ENCODE data around the gene PDYN.

Gene PDYN

DNA sequence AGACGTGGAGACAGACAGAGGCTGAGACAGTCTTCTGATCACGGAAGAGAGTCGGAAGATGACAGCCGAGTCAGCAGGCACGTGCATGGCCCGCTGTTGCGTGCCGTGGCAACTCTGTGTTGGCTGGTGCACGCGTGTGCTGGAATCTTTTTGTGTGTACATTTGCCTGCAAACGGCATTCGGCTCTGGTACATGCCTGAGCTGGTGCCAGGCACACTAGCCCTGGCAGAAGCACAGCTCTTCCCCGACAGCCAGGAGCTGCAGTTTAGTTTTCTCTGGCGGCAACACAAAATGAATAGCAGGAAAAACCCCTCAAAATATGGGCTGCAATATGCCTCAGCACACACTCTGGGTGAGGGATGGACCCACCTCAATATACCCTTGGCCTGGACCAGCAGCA, 769 bp upstream of the PDYN start:
- TF ChIP-seq ZFX (IDR thresholded peaks at IDR 0.05) = no peak
- TF ChIP-seq, protein P1, sequence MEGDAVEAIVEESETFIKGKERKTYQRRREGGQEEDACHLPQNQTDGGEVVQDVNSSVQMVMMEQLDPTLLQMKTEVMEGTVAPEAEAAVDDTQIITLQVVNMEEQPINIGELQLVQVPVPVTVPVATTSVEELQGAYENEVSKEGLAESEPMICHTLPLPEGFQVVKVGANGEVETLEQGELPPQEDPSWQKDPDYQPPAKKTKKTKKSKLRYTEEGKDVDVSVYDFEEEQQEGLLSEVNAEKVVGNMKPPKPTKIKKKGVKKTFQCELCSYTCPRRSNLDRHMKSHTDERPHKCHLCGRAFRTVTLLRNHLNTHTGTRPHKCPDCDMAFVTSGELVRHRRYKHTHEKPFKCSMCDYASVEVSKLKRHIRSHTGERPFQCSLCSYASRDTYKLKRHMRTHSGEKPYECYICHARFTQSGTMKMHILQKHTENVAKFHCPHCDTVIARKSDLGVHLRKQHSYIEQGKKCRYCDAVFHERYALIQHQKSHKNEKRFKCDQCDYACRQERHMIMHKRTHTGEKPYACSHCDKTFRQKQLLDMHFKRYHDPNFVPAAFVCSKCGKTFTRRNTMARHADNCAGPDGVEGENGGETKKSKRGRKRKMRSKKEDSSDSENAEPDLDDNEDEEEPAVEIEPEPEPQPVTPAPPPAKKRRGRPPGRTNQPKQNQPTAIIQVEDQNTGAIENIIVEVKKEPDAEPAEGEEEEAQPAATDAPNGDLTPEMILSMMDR (conservative IDR thresholded peaks at IDR 0.05) = no peak

DNA sequence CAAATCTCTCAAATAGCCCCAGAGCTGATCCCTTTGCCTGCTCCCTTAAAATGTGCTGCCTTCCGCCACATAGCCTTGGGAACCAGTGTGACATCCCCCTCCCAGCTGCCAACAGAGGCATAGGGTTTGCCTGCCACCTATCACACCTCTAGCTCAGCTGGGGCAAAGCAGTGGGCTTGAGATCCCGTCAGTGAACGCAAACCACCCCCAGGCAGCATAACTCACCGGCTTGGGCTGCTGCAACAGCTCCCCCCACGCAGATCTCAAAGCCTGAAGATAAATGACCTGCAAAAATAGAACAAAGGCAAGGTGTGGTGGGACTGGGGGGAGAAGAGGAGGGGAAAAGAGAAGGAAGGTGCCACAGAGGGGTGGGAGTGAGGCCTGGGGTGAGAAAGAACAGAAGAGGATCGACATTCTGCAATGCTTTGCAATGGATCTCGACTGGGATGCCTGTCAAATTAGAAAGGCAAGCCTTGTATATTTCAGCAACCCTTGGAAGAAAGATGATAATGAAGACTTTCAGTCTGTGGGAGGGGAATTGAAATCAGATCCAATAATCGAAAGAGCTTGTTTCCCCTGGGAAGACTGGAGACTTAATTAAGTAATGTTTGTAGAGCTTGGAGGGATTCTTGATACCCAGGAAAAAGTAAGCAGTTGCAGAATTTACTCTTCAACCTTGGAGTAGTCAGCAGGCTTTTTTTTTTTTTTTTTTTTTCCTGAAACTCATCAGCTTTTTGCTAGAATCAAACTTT, 1.3 kb downstream of the PDYN start:
- TF ChIP-seq ZFX (IDR thresholded peaks at IDR 0.05) = no peak
- TF ChIP-seq, protein P1 (conservative IDR thresholded peaks at IDR 0.05) = no peak
- H3K27ac ChIP-seq = no peak overlapping the region

More for the DNA sequence above, 769 bp upstream of the PDYN start:
- no peak overlapping the region for H3K27ac ChIP-seq

DNA sequence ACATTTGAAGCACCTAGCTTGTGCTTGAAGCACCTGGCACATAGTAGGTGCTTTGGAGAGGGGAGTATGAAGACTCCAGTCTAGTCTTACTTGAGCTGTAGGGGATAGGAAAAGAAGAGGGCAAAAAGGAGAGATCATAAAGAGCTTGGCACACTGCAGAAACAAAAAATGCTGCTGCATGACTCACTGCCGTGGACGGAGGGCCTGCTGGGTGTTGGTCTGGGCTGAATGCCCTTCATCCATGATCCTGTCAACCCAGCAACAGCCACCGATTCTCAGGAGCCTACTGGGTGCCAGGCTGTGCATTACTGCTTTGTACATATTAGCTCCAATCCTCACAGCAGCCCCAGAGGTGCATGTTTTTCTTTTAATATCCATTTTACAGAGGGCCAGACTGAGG, 6.0 kb downstream of the PDYN start:
- no peak for TF ChIP-seq ZFX (IDR thresholded peaks at IDR 0.05)
- TF ChIP-seq, protein P1 (conservative IDR thresholded peaks at IDR 0.05) = no peak
- no peak overlapping the region for H3K27ac ChIP-seq

DNA sequence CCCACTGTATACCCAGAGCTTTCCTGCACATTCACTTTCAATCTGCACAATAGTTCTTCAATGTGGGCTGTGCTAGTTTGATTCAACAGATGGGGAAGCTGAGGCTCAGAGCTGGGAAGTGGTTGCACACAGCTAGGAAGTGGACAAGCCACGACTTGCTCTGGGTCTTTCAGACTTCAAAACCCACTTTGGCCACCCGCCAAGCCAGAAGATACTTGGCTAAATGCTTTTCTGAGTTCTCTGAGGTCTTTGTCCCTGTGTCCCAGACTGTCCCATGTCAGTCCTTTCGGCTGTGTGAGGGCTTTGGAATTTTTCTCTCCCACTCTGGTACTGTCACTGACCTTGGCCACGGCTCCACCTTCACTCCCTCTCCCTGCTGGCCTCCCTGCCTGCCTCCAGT, 10.6 kb downstream of the PDYN start:
- H3K27ac ChIP-seq = no peak overlapping the region
- TF ChIP-seq, protein P1 (conservative IDR thresholded peaks at IDR 0.05) = no peak

DNA sequence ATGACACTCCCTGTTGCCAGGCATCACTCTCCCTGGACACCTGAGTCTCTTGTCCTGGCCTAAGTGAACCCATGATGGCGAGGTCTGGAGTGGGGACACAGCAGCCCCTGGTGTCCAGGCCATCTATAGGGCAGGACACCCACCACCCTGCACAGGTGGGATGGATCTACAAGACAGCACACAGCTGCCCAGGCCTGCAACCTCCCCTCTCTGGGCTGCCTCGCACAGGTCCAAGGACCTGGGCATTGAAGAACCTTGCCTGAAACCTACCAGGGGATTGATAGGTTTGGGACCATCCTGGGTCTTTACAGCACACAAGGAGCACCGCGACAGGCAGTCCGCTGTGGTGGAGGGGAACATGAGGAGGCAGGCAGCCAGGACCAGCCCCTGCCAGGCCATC, 11.2 kb downstream of the PDYN start:
- no peak overlapping the region for H3K27ac ChIP-seq
- TF ChIP-seq, protein P1 (conservative IDR thresholded peaks at IDR 0.05) = no peak
- no peak for TF ChIP-seq ZFX (IDR thresholded peaks at IDR 0.05)

DNA sequence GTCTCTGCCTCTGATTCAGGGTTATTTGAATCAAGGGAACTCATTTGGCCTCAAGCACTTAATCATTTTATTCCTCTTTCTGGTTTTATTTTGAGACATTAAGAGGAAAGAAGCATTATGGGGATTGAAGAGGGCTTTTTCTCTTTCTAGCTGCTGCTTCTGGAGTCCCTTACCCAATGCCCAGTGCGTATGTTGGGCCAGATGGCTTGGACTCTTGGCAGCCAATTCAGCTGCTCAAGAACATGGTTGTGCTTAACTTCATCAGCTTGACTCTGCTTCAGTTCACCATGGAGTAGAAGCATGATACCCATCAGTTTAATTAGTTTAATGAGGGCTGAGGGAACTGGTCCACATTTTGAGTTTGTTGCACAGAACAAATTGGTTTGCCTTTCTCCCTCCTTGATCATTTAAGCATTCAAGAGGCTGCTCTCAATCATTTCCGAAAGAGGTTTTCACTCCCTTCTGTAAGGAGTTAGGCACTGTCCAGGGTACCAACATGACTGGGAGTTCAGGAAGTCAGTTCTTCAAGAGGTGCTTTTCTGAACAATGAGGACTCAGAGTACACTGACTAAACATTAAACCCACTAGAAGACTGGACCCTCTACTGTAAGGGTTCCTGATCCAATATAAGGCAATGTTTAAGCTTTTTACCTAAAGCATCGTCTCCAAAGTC, 14.6 kb downstream of the PDYN start:
- TF ChIP-seq, protein P1 (conservative IDR thresholded peaks at IDR 0.05) = no peak
- no peak for TF ChIP-seq ZFX (IDR thresholded peaks at IDR 0.05)
- no peak overlapping the region for H3K27ac ChIP-seq

DNA sequence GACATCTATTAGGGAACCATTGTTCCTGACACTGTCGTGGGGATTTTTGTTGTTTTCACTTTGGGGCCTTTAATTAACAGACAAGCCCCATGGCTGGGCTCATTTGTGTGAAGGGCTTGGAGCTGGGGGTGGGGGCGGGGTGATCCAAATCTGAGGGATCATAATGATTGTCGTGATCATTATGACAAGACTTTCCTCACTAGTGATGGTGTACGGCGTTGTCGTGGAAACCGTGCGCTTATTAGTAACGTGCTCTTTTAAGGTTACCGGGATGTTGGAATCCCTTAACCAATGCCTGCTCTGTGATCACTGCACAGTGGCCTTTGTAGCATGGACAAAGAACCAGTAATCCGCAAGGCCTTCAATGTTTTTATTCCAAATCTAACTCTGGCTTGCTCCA, 18.6 kb downstream of the PDYN start:
- no peak overlapping the region for H3K27ac ChIP-seq
- TF ChIP-seq, protein P1 (conservative IDR thresholded peaks at IDR 0.05) = no peak
- TF ChIP-seq ZFX (IDR thresholded peaks at IDR 0.05) = no peak

Data from C4-2B (cell line).